ENCODE measurements around the gene EIF4B.

The EIF4B gene

GRCh38 chr12:53062011-53062961, 56.0 kb downstream of the EIF4B start:
- Histone ChIP-seq H3K79me2 (ENCODE audit: insufficient read depth, low read length) (no peaks in the 10 kb centered on the region), H4K20me1 (ENCODE audit: insufficient read depth, low read length) (no peaks in the 10 kb centered on the region), H3K9me3 (ENCODE audit: low read length) (no peaks in the 10 kb centered on the region), H3K4me2 (ENCODE audit: low read length) (no peak overlapping the region), H3K9ac (ENCODE audit: low read length) (no peak overlapping the region), H3K4me3 (ENCODE audit: low read depth, low read length, poor library complexity, severe bottlenecking) (no peak overlapping the region), H3K27ac (ENCODE audit: low read depth, low read length, poor library complexity, severe bottlenecking) (no peak overlapping the region), H3K9me2 (ENCODE audit: low read depth, low read length) (no peaks in the 10 kb centered on the region), H3K36me3 (ENCODE audit: insufficient read depth, low read length) (peaks cover 26% of the 10 kb centered on the region), H3F3A (ENCODE audit: insufficient read depth, low read length) (no peaks in the 10 kb centered on the region), H2AFZ (ENCODE audit: low read length) (no peak overlapping the region), H3K4me1 (ENCODE audit: insufficient read depth, low read length, severe bottlenecking) (peaks cover 10% of the 10 kb centered on the region), H3K27me3 (ENCODE audit: insufficient read depth, low read length) (peaks cover 7% of the 10 kb centered on the region; the same call in 1 of the 2 replicates)
- TF ChIP-seq EZH2 (IDR thresholded peaks at IDR 0.05; ENCODE audit: borderline replicate concordance, low read length), result no peak
- TF ChIP-seq CTCF (IDR thresholded peaks at IDR 0.05; ENCODE audit: low read length), result no peak

DNA sequence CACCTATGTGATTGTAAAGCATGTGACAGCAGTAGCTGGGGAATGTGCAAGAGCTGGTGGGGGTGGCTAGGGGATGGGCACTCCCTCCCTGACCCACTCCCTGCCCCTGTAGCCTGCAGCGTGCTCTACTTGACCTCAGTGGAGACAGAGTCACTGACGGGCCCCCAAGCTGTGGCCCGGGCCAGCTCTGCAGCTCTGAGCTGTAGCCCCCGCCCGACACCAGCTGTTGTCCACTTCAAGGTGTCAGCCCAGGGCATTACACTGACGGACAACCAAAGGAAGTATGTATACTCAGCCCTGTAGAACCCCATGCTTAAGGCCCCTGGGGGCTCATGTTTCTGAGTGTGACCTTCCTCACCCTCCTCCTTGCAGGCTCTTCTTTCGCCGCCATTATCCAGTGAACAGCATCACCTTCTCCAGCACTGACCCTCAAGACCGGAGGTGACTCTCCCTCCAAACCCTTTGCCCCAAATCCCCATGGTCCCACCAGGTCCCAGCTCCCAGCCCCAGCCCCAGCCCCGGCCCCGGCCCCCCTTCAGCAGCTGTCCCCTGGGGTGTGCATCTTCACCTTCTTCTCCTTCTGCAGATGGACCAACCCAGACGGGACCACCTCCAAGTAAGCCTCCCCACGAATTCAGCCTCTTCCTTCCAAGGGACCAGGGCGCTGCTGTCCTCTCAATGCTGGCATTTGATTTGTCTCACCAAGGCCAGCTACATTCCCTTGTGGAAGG, 56.9 kb downstream of the EIF4B start:
- Histone ChIP-seq H3K36me3 (ENCODE audit: insufficient read depth, low read length) (peaks cover 26% of the 10 kb centered on the region), H3K4me3 (ENCODE audit: low read depth, low read length, poor library complexity, severe bottlenecking) (no peak overlapping the region), H3K4me1 (ENCODE audit: insufficient read depth, low read length, severe bottlenecking) (peaks cover 10% of the 10 kb centered on the region), H3K9me3 (ENCODE audit: low read length) (no peaks in the 10 kb centered on the region), H3K9ac (ENCODE audit: low read length) (no peak overlapping the region), H3F3A (ENCODE audit: insufficient read depth, low read length) (no peaks in the 10 kb centered on the region), H3K27ac (ENCODE audit: low read depth, low read length, poor library complexity, severe bottlenecking) (no peak overlapping the region), H3K4me2 (ENCODE audit: low read length) (no peak overlapping the region), H4K20me1 (ENCODE audit: insufficient read depth, low read length) (no peaks in the 10 kb centered on the region), H3K9me2 (ENCODE audit: low read depth, low read length) (no peaks in the 10 kb centered on the region), H3K27me3 (ENCODE audit: insufficient read depth, low read length) (peaks cover 7% of the 10 kb centered on the region; the same call in 1 of the 2 replicates), H2AFZ (ENCODE audit: low read length) (no peak overlapping the region), H3K79me2 (ENCODE audit: insufficient read depth, low read length) (no peaks in the 10 kb centered on the region)
- TF ChIP-seq EZH2 (IDR thresholded peaks at IDR 0.05; ENCODE audit: borderline replicate concordance, low read length) (no peak), CTCF (IDR thresholded peaks at IDR 0.05; ENCODE audit: low read length) (no peak)

- no peak overlapping the region for H2AFZ ChIP-seq (ENCODE audit: low read length)
- no peaks in the 10 kb centered on the region for H4K20me1 ChIP-seq (ENCODE audit: insufficient read depth, low read length)
- H3K36me3 ChIP-seq (ENCODE audit: insufficient read depth, low read length), result peaks cover 26% of the 10 kb centered on the region
- no peak overlapping the region for H3K4me2 ChIP-seq (ENCODE audit: low read length)
- no peaks in the 10 kb centered on the region for H3K79me2 ChIP-seq (ENCODE audit: insufficient read depth, low read length)
- no peak overlapping the region for H3K4me3 ChIP-seq (ENCODE audit: low read depth, low read length, poor library complexity, severe bottlenecking)
- TF ChIP-seq EZH2 (IDR thresholded peaks at IDR 0.05; ENCODE audit: borderline replicate concordance, low read length), result no peak
- no peak for TF ChIP-seq CTCF (IDR thresholded peaks at IDR 0.05; ENCODE audit: low read length)
- peaks cover 10% of the 10 kb centered on the region for H3K4me1 ChIP-seq (ENCODE audit: insufficient read depth, low read length, severe bottlenecking)
- no peaks in the 10 kb centered on the region for H3K9me2 ChIP-seq (ENCODE audit: low read depth, low read length)
- H3K27ac ChIP-seq (ENCODE audit: low read depth, low read length, poor library complexity, severe bottlenecking), result no peak overlapping the region
- H3K9ac ChIP-seq (ENCODE audit: low read length), result no peak overlapping the region
- no peaks in the 10 kb centered on the region for H3K9me3 ChIP-seq (ENCODE audit: low read length)
- no peaks in the 10 kb centered on the region for H3F3A ChIP-seq (ENCODE audit: insufficient read depth, low read length)
- peaks cover 7% of the 10 kb centered on the region; the same call in 1 of the 2 replicates for H3K27me3 ChIP-seq (ENCODE audit: insufficient read depth, low read length)
These were observed 57.7 kb downstream of the EIF4B start for GRCh38 chr12:53063708-53064612.
